ENCODE results near the gene TLR5. TPM values are rescaled to one million over a fixed set of nuclear protein-coding genes. Genes with fewer than 3 reads are reported as not detected.

The TLR5 gene
- total and polyA plus RNA-seq, 7 experiments from 2014 or later: 3.1 to 8.0 (median 5.1) TPM; not detected in 1

- DNase-seq (no peak), ATAC-seq (no peak)
- intact Hi-C loops (cut with micrococcal nuclease): loop anchor here in 1 of 2 donors (5.0 kb wide), 1 partner anchor 452 kb away; no protein-coding TSS in a partner anchor
- Mint-ChIP-seq H3K36me3 (no peaks in the 10 kb centered on the region), H3K27me3 (no peaks in the 10 kb centered on the region), H3K9me3 (no peaks in the 10 kb centered on the region), H3K4me3 (no peak overlapping the region), H3K4me1 (peaks cover 2 to 12% (median 10%) of the 10 kb centered on the region in 7 donors), H3K27ac (no peak overlapping the region)
- CTCF ChIA-PET: no interaction called here
- POLR2A ChIA-PET: no interaction called here
- no peak overlapping the region for H3K27ac ChIP-seq (ENCODE audit: low read depth, low read length)
- H3K4me1 ChIP-seq (ENCODE audit: control insufficient read depth in 2 of 2, insufficient read depth in 2 of 2, low read length in 2 of 2): no peaks in the 10 kb centered on the region
- H3K27me3 ChIP-seq (ENCODE audit: control insufficient read depth in 2 of 2, insufficient read depth in 2 of 2, low read length in 2 of 2): no peaks in the 10 kb centered on the region
- no peaks in the 10 kb centered on the region for H3K36me3 ChIP-seq (ENCODE audit: control insufficient read depth in 2 of 3, insufficient read depth in 3 of 3, low read length in 3 of 3)
- H3K4me3 ChIP-seq (ENCODE audit: low read length): no peak overlapping the region
- H3K9me3 ChIP-seq (ENCODE audit: control insufficient read depth in 2 of 3, low read length in 3 of 3): no peaks in the 10 kb centered on the region
Observed at GRCh38 chr1:223084464-223084866, 58.6 kb downstream of the TLR5 start.

DNA sequence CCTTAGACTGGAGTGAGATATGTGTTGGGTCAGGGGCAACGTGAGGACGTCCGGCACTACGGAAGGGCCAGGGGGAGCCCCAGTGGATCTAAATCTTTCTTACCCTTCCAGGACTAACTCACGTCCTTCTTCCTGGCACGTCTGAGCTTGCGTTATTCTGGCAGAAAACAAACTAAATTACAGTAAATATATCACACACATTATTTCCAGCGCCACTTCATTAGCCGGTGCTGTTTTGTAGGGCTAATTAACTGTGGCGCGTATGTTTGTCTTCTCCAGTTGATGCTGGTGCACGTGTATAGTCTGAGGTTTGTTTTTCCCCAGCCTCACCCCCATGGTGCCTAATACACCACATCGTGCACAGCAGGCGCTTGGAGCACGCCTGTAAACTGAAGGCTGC lies 59.2 kb downstream of the TLR5 start:
- Histone ChIP-seq H3K4me1 (ENCODE audit: control insufficient read depth in 2 of 2, insufficient read depth in 2 of 2, low read length in 2 of 2) (no peaks in the 10 kb centered on the region), H3K27me3 (ENCODE audit: control insufficient read depth in 2 of 2, insufficient read depth in 2 of 2, low read length in 2 of 2) (no peaks in the 10 kb centered on the region), H3K36me3 (ENCODE audit: control insufficient read depth in 2 of 3, insufficient read depth in 3 of 3, low read length in 3 of 3) (no peaks in the 10 kb centered on the region), H3K9me3 (ENCODE audit: control insufficient read depth in 2 of 3, low read length in 3 of 3) (no peaks in the 10 kb centered on the region), H3K27ac (ENCODE audit: low read depth, low read length) (no peak overlapping the region), H3K4me3 (ENCODE audit: low read length) (no peak overlapping the region)
- ChIA-PET CTCF (no interaction called here), POLR2A (no interaction called here)
- H3K27me3 Mint-ChIP-seq: peaks cover 0 to under 1% (median 0%) of the 10 kb centered on the region in 5 donors
- ATAC-seq: no peak
- H3K36me3 Mint-ChIP-seq: no peaks in the 10 kb centered on the region
- no peak for DNase-seq
- H3K27ac Mint-ChIP-seq: no peak overlapping the region
- no peaks in the 10 kb centered on the region for H3K9me3 Mint-ChIP-seq
- peaks cover 2 to 12% (median 10%) of the 10 kb centered on the region in 7 donors for H3K4me1 Mint-ChIP-seq
- H3K4me3 Mint-ChIP-seq: no peak overlapping the region
- intact Hi-C loops (cut with micrococcal nuclease): loop anchor here in 1 of 2 donors (5.0 kb wide), 1 partner anchor 452 kb away; no protein-coding TSS in a partner anchor

- CTCF ChIA-PET: interaction anchor here (1.0 kb wide), 1 partner anchor 344 kb away, joined by 4 read pairs; no protein-coding TSS in a partner anchor
Observed at GRCh38 chr1:223082914-223083313, 60.1 kb downstream of the TLR5 start.

GRCh38 chr1:223081181-223081994 lies 61.7 kb downstream of the TLR5 start:
- Mint-ChIP-seq H3K4me3 (peak overlapping the region; percentile 34 to 77 (median 58)), H3K9me3 (no peaks in the 10 kb centered on the region), H3K27me3 (peaks cover 2 to 9% (median 4%) of the 10 kb centered on the region in 5 donors), H3K36me3 (no peaks in the 10 kb centered on the region), H3K4me1 (no peaks in the 10 kb centered on the region), H3K27ac (peak overlapping the region in 1 of 9 donors; percentile 51)
- no peaks in the 10 kb centered on the region for H3K9me3 ChIP-seq (ENCODE audit: control insufficient read depth in 2 of 3, low read length in 3 of 3)
- H3K36me3 ChIP-seq (ENCODE audit: control insufficient read depth in 2 of 3, insufficient read depth in 3 of 3, low read length in 3 of 3): no peaks in the 10 kb centered on the region
- POLR2A ChIA-PET: no interaction called here
- H3K27ac ChIP-seq (ENCODE audit: low read depth, low read length): peak overlapping the region; percentile 39
- H3K4me1 ChIP-seq (ENCODE audit: control insufficient read depth in 2 of 2, insufficient read depth in 2 of 2, low read length in 2 of 2): no peaks in the 10 kb centered on the region
- ATAC-seq: peak; percentile 90
- H3K27me3 ChIP-seq (ENCODE audit: control insufficient read depth in 2 of 2, insufficient read depth in 2 of 2, low read length in 2 of 2): no peaks in the 10 kb centered on the region
- DNase-seq: peak; percentile 54 to 79 (median 65)
- peak overlapping the region; percentile 57 for H3K4me3 ChIP-seq (ENCODE audit: low read length)
- CTCF ChIA-PET: interaction anchor here (0.7 to 1.1 kb wide), 6 partner anchors 26 to 616 kb away, joined by 3 to 4 read pairs (median 3); no protein-coding TSS in a partner anchor
- intact Hi-C loops (cut with micrococcal nuclease): loop anchor here (1.0 to 5.0 kb wide), 6 partner anchors 42 to 616 kb away; no protein-coding TSS in a partner anchor

More at GRCh38 chr1:223082914-223083313, 60.1 kb downstream of the TLR5 start:
- H3K9me3 Mint-ChIP-seq: no peaks in the 10 kb centered on the region
- no peak overlapping the region for H3K27ac ChIP-seq (ENCODE audit: low read depth, low read length)
- H3K27ac Mint-ChIP-seq: no peak overlapping the region
- no peaks in the 10 kb centered on the region for H3K36me3 ChIP-seq (ENCODE audit: control insufficient read depth in 2 of 3, insufficient read depth in 3 of 3, low read length in 3 of 3)
- peaks cover 0 to 2% (median 0%) of the 10 kb centered on the region in 5 donors for H3K27me3 Mint-ChIP-seq
- intact Hi-C loops (cut with micrococcal nuclease): loop anchor here in 1 of 2 donors (5.0 kb wide), 1 partner anchor 451 kb away; no protein-coding TSS in a partner anchor
- no peaks in the 10 kb centered on the region for H3K4me1 ChIP-seq (ENCODE audit: control insufficient read depth in 2 of 2, insufficient read depth in 2 of 2, low read length in 2 of 2)
- H3K9me3 ChIP-seq (ENCODE audit: control insufficient read depth in 2 of 3, low read length in 3 of 3): no peaks in the 10 kb centered on the region
- no peaks in the 10 kb centered on the region for H3K36me3 Mint-ChIP-seq
- no peak overlapping the region for H3K4me3 Mint-ChIP-seq
- POLR2A ChIA-PET: no interaction called here
- peaks cover 0 to 12% (median 10%) of the 10 kb centered on the region in 7 donors for H3K4me1 Mint-ChIP-seq
- no peak for DNase-seq
- no peak for ATAC-seq
- H3K27me3 ChIP-seq (ENCODE audit: control insufficient read depth in 2 of 2, insufficient read depth in 2 of 2, low read length in 2 of 2): no peaks in the 10 kb centered on the region
- H3K4me3 ChIP-seq (ENCODE audit: low read length): no peak overlapping the region

- H3K9me3 ChIP-seq (ENCODE audit: control insufficient read depth in 2 of 3, low read length in 3 of 3): no peaks in the 10 kb centered on the region
- H3K36me3 ChIP-seq (ENCODE audit: control insufficient read depth in 2 of 3, insufficient read depth in 3 of 3, low read length in 3 of 3): no peaks in the 10 kb centered on the region
- H3K27me3 Mint-ChIP-seq: peaks cover 2 to 12% (median 5%) of the 10 kb centered on the region in 5 donors
- no peaks in the 10 kb centered on the region for H3K4me1 Mint-ChIP-seq
- H3K27me3 ChIP-seq (ENCODE audit: control insufficient read depth in 2 of 2, insufficient read depth in 2 of 2, low read length in 2 of 2): no peaks in the 10 kb centered on the region
- intact Hi-C loops (cut with micrococcal nuclease): no loop called here
- H3K27ac ChIP-seq (ENCODE audit: low read depth, low read length): no peak overlapping the region
- ChIA-PET POLR2A (no interaction called here), CTCF (no interaction called here)
- no peak for DNase-seq
- no peak overlapping the region for H3K27ac Mint-ChIP-seq
- H3K4me3 ChIP-seq (ENCODE audit: low read length): no peak overlapping the region
- H3K36me3 Mint-ChIP-seq: no peaks in the 10 kb centered on the region
- no peaks in the 10 kb centered on the region for H3K9me3 Mint-ChIP-seq
- ATAC-seq: no peak
- H3K4me1 ChIP-seq (ENCODE audit: control insufficient read depth in 2 of 2, insufficient read depth in 2 of 2, low read length in 2 of 2): no peaks in the 10 kb centered on the region
- no peak overlapping the region for H3K4me3 Mint-ChIP-seq
Observed at GRCh38 chr1:223079498-223079897, 63.5 kb downstream of the TLR5 start.

DNA sequence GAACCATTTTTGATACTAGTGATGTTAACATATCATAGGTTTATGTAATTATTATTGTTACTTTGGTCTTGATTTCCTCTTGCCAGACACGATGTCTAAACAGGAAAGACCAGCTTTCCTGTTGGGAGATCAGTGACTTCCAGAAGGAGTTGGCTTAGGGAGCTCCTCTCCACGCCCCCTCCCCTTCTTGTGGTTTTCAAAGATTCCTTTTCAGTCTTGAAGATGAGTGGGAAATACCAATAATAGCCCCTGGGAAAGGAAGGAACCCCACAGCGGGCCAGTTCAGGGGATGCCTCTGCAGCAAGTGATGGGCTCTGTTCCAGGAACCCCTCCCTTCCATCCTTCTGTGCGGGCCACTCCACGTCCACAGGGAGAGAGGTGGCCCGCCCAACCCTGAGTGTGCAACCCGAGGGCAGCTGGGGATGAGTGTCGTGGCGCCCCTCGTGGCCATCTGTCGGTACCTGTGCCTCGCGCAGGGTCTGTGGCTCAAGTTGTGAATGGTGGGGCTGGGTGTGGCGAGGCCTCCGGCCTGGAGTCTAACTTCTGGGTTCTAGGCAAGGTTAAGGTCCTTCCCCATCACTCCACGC lies 65.7 kb downstream of the TLR5 start:
- H3K27me3 ChIP-seq (ENCODE audit: control insufficient read depth in 2 of 2, insufficient read depth in 2 of 2, low read length in 2 of 2): no peaks in the 10 kb centered on the region
- no peak overlapping the region for H3K27ac ChIP-seq (ENCODE audit: low read depth, low read length)
- DNase-seq (no peak), ATAC-seq (no peak)
- Mint-ChIP-seq H3K27ac (no peak overlapping the region), H3K4me3 (no peak overlapping the region), H3K27me3 (peaks cover 2 to 12% (median 7%) of the 10 kb centered on the region in 5 donors), H3K9me3 (no peaks in the 10 kb centered on the region), H3K36me3 (no peaks in the 10 kb centered on the region), H3K4me1 (no peaks in the 10 kb centered on the region)
- no peaks in the 10 kb centered on the region for H3K36me3 ChIP-seq (ENCODE audit: control insufficient read depth in 2 of 3, insufficient read depth in 3 of 3, low read length in 3 of 3)
- ChIA-PET POLR2A (no interaction called here), CTCF (no interaction called here)
- intact Hi-C loops (cut with micrococcal nuclease): no loop called here
- no peak overlapping the region for H3K4me3 ChIP-seq (ENCODE audit: low read length)
- no peaks in the 10 kb centered on the region for H3K9me3 ChIP-seq (ENCODE audit: control insufficient read depth in 2 of 3, low read length in 3 of 3)
- H3K4me1 ChIP-seq (ENCODE audit: control insufficient read depth in 2 of 2, insufficient read depth in 2 of 2, low read length in 2 of 2): no peaks in the 10 kb centered on the region
